NT2/D1 (cell line): ENCODE measurements around the gene RD3L.

Experiments
- SUZ12 ChIP-seq: IDR thresholded peaks from 2 replicates; pipeline ENCODE4 v1.6.1; 2011; ENCODE audit not compliant: insufficient read length, insufficient read depth; ENCODE audit errors: extremely low read depth
- YY1 ChIP-seq: IDR thresholded peaks from 2 replicates; pipeline ENCODE4 v1.6.1; 2011; ENCODE audit not compliant: insufficient read length, insufficient read depth
- ZNF274 ChIP-seq: IDR thresholded peaks from 2 replicates; pipeline ENCODE4 v1.6.1; 2011; ENCODE audit warnings: mild to moderate bottlenecking, low read depth, low read length

DNA sequence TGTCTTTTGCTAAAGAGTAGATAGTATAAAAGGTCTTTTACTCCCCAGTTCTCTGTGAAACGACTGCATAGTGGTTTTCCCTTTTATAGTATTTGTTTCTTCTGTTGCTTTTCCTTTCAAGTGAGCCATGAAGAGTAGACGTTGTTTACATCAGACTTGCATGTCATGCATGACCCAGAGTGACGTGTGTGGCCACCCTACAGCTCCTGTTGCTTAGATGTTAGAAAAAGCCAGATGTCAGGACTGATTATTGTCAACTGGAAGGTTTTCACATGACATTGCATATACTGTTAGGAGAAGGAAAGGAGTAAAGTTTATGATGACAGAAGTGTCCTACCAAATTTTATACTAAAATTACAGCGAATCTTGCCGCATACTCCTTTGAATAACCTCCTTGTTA is 1.3 kb upstream of the RD3L start:
- TF ChIP-seq SUZ12 (no peak), YY1 (no peak), ZNF274 (no peak)
